Type B pancreatic cell (in vitro differentiated cells): Measurements from ENCODE around the gene SNRPD3. TPM values are rescaled to one million over a fixed set of nuclear protein-coding genes. Genes with fewer than 3 reads are reported as not detected.

ENCODE experiments used
- DNase-seq: peaks from one replicate; pipeline ENCODE4 v3.0.0; 2021; ENCODE audit warnings: mixed read lengths; ENCODE audit not compliant: unreplicated experiment; ENCODE audit errors: extremely low spot score
- H3K27ac Mint-ChIP-seq: 2 replicates; pipeline ENCODE4 v1.8.0; 2021; ENCODE audit warnings: mild to moderate bottlenecking, mixed read lengths
- H3K27me3 Mint-ChIP-seq: 2 replicates; pipeline ENCODE4 v1.8.0; 2021; ENCODE audit warnings: mixed read lengths
- H3K36me3 Mint-ChIP-seq: 2 replicates; pipeline ENCODE4 v1.8.0; 2021; ENCODE audit warnings: mixed read lengths
- H3K4me1 Mint-ChIP-seq: one replicate; pipeline ENCODE4 v1.8.0; 2021; ENCODE audit warnings: mixed read lengths; ENCODE audit not compliant: unreplicated experiment
- H3K4me3 Mint-ChIP-seq: 2 replicates; pipeline ENCODE4 v1.8.0; 2021; ENCODE audit warnings: mild to moderate bottlenecking, mixed read lengths
- H3K9me3 Mint-ChIP-seq: 2 replicates; pipeline ENCODE4 v1.8.0; 2021; ENCODE audit warnings: mixed read lengths
- CTCF ChIP-seq: fragments of 200-600 bp; sonication (generic); conservative IDR thresholded peaks from 2 replicates; pipeline ENCODE4 v1.5.0; 2021; ENCODE audit warnings: antibody characterized with exemption, mild to moderate bottlenecking
- total RNA-seq: library from RNA; stranded (reverse); gene quantifications from 2 replicates; pipeline ENCODE4 v1.2.1, GENCODE V29; 2021; ENCODE audit warnings: low replicate concordance

SNRPD3 gene
- total RNA-seq, 1 donor from 2014 or later, result 114 TPM

- H3K27me3 Mint-ChIP-seq, result no peaks in the 10 kb centered on the region
- H3K9me3 Mint-ChIP-seq, result no peaks in the 10 kb centered on the region
- TF ChIP-seq CTCF, result no peak
- no peak for DNase-seq
- H3K4me3 Mint-ChIP-seq, result no peak overlapping the region
- no peaks in the 10 kb centered on the region for H3K36me3 Mint-ChIP-seq
- H3K27ac Mint-ChIP-seq, result no peak overlapping the region
- H3K4me1 Mint-ChIP-seq, result no peaks in the 10 kb centered on the region
Observed at GRCh38 chr22:24587948-24588347, 32.1 kb downstream of the SNRPD3 start.

GRCh38 chr22:24588381-24588756, 32.6 kb downstream of the SNRPD3 start:
- Mint-ChIP-seq H3K9me3 (no peaks in the 10 kb centered on the region), H3K4me3 (no peak overlapping the region), H3K27ac (no peak overlapping the region), H3K27me3 (no peaks in the 10 kb centered on the region), H3K36me3 (no peaks in the 10 kb centered on the region), H3K4me1 (no peaks in the 10 kb centered on the region)
- no peak for TF ChIP-seq CTCF
- DNase-seq, result no peak

- Mint-ChIP-seq H3K4me3 (no peak overlapping the region), H3K4me1 (no peaks in the 10 kb centered on the region), H3K36me3 (no peaks in the 10 kb centered on the region), H3K27ac (no peak overlapping the region), H3K27me3 (no peaks in the 10 kb centered on the region), H3K9me3 (no peaks in the 10 kb centered on the region)
- DNase-seq, result no peak
- no peak for TF ChIP-seq CTCF
Observed at GRCh38 chr22:24588757-24589481, 33.1 kb downstream of the SNRPD3 start.

GRCh38 chr22:24589518-24590030, 33.8 kb downstream of the SNRPD3 start:
- H3K27ac Mint-ChIP-seq, result no peak overlapping the region
- TF ChIP-seq CTCF, result no peak
- H3K27me3 Mint-ChIP-seq, result no peaks in the 10 kb centered on the region
- H3K9me3 Mint-ChIP-seq, result no peaks in the 10 kb centered on the region
- no peaks in the 10 kb centered on the region for H3K36me3 Mint-ChIP-seq
- no peak for DNase-seq
- no peak overlapping the region for H3K4me3 Mint-ChIP-seq
- no peaks in the 10 kb centered on the region for H3K4me1 Mint-ChIP-seq

GRCh38 chr22:24590596-24591173, 34.9 kb downstream of the SNRPD3 start:
- peak overlapping the region; percentile 57 for H3K4me3 Mint-ChIP-seq

More at GRCh38 chr22:24590596-24591173, 34.9 kb downstream of the SNRPD3 start:
- Mint-ChIP-seq H3K4me1 (no peaks in the 10 kb centered on the region), H3K36me3 (no peaks in the 10 kb centered on the region), H3K9me3 (no peaks in the 10 kb centered on the region), H3K27me3 (no peaks in the 10 kb centered on the region), H3K27ac (peak overlapping the region; percentile 50)
- no peak for TF ChIP-seq CTCF
- no peak for DNase-seq
